ENCODE measurements around the gene LINC01488. TPM values are rescaled to one million over a fixed set of nuclear protein-coding genes. Genes with fewer than 3 reads are reported as not detected.

Gene LINC01488
- total RNA-seq, 1 donor from 2014 or later = not detected

DNA sequence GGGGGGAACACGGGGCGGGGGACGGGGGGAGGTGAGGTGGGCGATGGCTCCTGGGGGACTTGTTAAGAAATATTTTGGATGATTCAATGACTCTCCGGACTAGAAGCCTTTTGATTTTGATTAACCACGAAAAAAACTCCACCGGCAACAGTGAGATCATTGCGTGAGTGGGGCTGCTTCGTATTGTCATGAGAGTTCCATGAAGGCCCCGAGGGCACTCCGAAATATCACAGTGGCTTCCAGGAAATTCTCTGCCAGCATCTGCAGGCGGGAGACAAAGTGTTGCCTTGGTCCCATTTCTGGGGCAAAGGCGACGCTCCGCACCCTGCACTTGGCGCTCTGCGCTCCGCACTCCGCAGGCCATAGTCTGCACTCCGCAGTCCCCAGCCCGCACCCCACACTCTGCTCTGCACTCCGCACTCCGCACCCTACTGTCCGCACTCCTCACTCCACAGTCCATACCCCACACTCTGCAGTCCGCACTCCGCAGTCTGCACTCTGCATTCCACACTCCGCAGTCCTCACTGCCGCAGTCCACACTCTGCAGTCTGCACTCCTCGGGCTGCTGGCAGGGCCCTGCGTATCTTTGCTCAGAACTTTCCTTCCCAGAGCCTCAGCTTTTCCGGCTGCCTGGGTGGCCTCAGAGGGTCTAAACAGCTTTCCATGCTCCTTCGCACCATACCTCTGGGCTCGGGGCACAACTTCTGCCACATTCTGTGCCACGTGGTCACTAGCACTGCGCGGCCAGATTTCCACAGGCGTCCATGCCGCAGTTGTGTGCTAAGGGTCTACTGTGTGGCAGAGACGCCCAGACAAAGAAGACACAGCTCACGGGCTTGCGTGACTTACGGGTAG, 61.1 kb downstream of the LINC01488 start:
- intact Hi-C loops (cut with DNase I) = no loop called here
- TF ChIP-seq, protein P1, sequence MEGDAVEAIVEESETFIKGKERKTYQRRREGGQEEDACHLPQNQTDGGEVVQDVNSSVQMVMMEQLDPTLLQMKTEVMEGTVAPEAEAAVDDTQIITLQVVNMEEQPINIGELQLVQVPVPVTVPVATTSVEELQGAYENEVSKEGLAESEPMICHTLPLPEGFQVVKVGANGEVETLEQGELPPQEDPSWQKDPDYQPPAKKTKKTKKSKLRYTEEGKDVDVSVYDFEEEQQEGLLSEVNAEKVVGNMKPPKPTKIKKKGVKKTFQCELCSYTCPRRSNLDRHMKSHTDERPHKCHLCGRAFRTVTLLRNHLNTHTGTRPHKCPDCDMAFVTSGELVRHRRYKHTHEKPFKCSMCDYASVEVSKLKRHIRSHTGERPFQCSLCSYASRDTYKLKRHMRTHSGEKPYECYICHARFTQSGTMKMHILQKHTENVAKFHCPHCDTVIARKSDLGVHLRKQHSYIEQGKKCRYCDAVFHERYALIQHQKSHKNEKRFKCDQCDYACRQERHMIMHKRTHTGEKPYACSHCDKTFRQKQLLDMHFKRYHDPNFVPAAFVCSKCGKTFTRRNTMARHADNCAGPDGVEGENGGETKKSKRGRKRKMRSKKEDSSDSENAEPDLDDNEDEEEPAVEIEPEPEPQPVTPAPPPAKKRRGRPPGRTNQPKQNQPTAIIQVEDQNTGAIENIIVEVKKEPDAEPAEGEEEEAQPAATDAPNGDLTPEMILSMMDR (IDR thresholded peaks at IDR 0.05) = no peak

More for the DNA sequence above, 61.1 kb downstream of the LINC01488 start:
- peaks cover 32% of the 10 kb centered on the region for H3K4me1 ChIP-seq
- no peak overlapping the region for H3K27ac ChIP-seq
- no peak overlapping the region for H3K4me3 ChIP-seq
- H3K9me3 ChIP-seq = no peaks in the 10 kb centered on the region
- H3K27me3 ChIP-seq = no peaks in the 10 kb centered on the region
- DNase-seq (peak; percentile 52), ATAC-seq (no peak)
- H3K36me3 ChIP-seq = no peaks in the 10 kb centered on the region

Other genes starting within 250 kb of the LINC01488 start
- gene MYEOV, start 187.5 kb upstream of the LINC01488 start, total RNA-seq = 0.23 TPM
- gene CCND1, start 159.5 kb downstream of the LINC01488 start, total RNA-seq = 283 TPM
- 25.7 TPM for gene LTO1, start 193.7 kb downstream of the LINC01488 start, total RNA-seq
- gene FGF19, start 222.4 kb downstream of the LINC01488 start, total RNA-seq = not detected

Data from upper lobe of right lung (tissue), 1 donor.